PC-9 (cell line): ENCODE data around the gene MAPKAPK2.

Experiments used
- CTCF ChIP-seq: fragments of 200-600 bp; sonication (generic); conservative IDR thresholded peaks from 2 replicates; pipeline ENCODE4 v1.6.1; 2017; ENCODE audit warnings: mixed run types, antibody characterized with exemption, mild to moderate bottlenecking, moderate library complexity
- EZH2 ChIP-seq: fragments of 200-600 bp; sonication (generic); IDR thresholded peaks from 2 replicates; pipeline ENCODE4 v1.8.0; 2017; ENCODE audit warnings: antibody characterized with exemption, low read depth

- TF ChIP-seq CTCF (no peak), EZH2 (no peak)
Measured at GRCh38 chr1:206684003-206684402, 702 bp upstream of the MAPKAPK2 start.
